ENCODE results near the gene SLC35F3.

- TF ChIP-seq RAD21 (IDR thresholded peaks at IDR 0.05; ENCODE audit: low read length) (no peak), NRF1 (IDR thresholded peaks at IDR 0.05; ENCODE audit: low read depth, low read length) (no peak), CTCF (IDR thresholded peaks at IDR 0.05) (no peak), ZBTB33 (IDR thresholded peaks at IDR 0.05; ENCODE audit: borderline replicate concordance, low read depth) (no peak), NFIC (IDR thresholded peaks at IDR 0.05; ENCODE audit: borderline replicate concordance) (no peak), POLR2AphosphoS5 (IDR thresholded peaks at IDR 0.05; ENCODE audit: low read depth, low read length) (no peak), TEAD4 (IDR thresholded peaks at IDR 0.05; ENCODE audit: borderline replicate concordance, insufficient read depth) (no peak)
These were observed 335.0 kb downstream of the SLC35F3 start for GRCh38 chr1:234239515-234239914.

All from SK-N-SH (cell line).